RCC 7860 (cell line): ENCODE measurements around the gene PNPLA4.

Source experiments
- DNase-seq: peaks from one replicate; pipeline ENCODE4 v3.0.0-alpha.2; 2015; ENCODE audit warnings: low spot score
- FAIRE-seq: peaks from 2 replicates; lab custom pipeline; 2012; peaks lifted over from hg19 to GRCh38; lab: Jason Lieb, UNC

Gene PNPLA4

GRCh38 chrX:7876957-7877356, 50.3 kb downstream of the PNPLA4 start:
- FAIRE-seq = no peak
- no peak for DNase-seq

- DNase-seq (no peak), FAIRE-seq (no peak)
Measured at GRCh38 chrX:7872042-7872441, 55.2 kb downstream of the PNPLA4 start.

- DNase-seq (no peak), FAIRE-seq (no peak)
Measured at GRCh38 chrX:7852166-7852565, 75.0 kb downstream of the PNPLA4 start.
